Measurements from ENCODE around the gene MYO1A. TPM values are rescaled to one million over a fixed set of nuclear protein-coding genes. Genes with fewer than 3 reads are reported as not detected.
"Not testable (repeated sequence)": the region's sequence is repeated elsewhere in the genome, so short reads cannot be mapped to it uniquely, and the experiment has no call there.

The MYO1A gene
- total RNA-seq, 6 donors from 2014 or later = under 0.01 to 6.2 (median 0.67) TPM; not detected in 1

GRCh38 chr12:57078519-57079404 lies 28.8 kb upstream of the MYO1A start, which contains the start of gene NEMP1:
Gene NEMP1, minus strand, starts transcription at chr12:57078791. Its CDS starts 46 bp downstream, at chr12:57078745.
- DNase-seq = peak; percentile 89 to 99
- Histone ChIP-seq H3K9me3 (no peaks in the 10 kb centered on the region), H3K27me3 (no peaks in the 10 kb centered on the region), H3K4me1 (peaks cover 12 to 19% (median 15%) of the 10 kb centered on the region in 4 donors), H3K27ac (peak within 1 kb of the TSS; percentile 77 to 90 (median 83)), H3K4me3 (peak within 1 kb of the TSS; percentile 67 to 90 (median 81)), H3K36me3 (no peaks in the 10 kb centered on the region)
- no peak for TF ChIP-seq EP300 (IDR thresholded peaks at IDR 0.05)
- peak in 1 of 4 donors; percentile 58 for TF ChIP-seq POLR2A (IDR thresholded peaks at IDR 0.05)
- peak; percentile 43 to 84 for TF ChIP-seq POLR2AphosphoS5 (IDR thresholded peaks at IDR 0.05)
- WGBS, 2 donors = 0 to 1% methylated on average over 32 to 39 of the region's 39 CpGs
- ATAC-seq (ENCODE audit: low FRiP score in 2 of 2) = peak; percentile 100

DNA sequence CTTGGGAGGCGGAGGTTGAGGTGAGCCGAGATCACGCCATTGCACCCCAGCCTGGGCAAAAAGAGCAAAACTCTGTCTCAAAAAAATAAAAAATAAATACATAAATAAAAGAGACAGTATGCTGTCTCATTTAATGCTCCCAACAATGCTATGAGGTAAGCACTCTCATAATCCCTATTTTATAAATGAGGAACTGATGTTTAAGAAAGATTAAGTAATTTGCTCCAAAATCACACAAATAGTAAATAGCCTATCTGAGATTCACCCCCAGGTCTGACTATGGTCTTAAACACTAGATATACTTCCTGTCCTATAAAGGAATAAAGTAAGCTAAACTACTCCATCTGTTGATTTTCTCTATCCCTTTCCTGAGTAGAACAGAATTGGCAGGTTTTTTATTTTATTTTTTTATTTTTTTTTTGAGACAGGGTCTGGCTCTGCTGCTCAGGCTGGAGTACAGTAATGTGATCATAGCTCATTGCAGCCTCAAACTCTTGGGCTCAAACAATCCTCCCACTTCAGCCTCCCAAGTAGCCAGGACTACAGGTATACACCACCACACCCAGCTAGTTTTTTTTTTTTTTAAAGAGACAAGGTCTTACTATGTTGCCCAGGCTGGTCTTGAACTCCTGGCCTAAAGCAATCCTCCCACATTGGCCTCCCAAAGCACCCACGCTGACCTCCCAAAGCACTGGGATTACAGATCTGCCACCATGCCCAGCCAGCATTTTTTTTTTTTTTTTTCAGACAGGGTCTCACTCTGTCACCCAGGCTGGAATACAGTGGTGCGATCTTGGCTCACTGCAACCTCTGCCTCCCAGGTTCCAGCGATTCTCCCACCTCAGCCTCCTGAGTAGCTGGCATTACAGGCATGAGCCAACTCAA lies 23.9 kb upstream of the MYO1A start:
- not testable (repeated sequence) for H3K4me3 ChIP-seq; H3K27me3 ChIP-seq; H3K9me3 ChIP-seq; DNase-seq; H3K27ac ChIP-seq; ATAC-seq (ENCODE audit: low FRiP score in 2 of 2)
- H3K36me3 ChIP-seq = peaks cover 0 to 11% (median 6%) of the 10 kb centered on the region in 4 donors
- peaks cover 15 to 24% (median 19%) of the 10 kb centered on the region in 4 donors for H3K4me1 ChIP-seq
- 91 to 92% methylated on average over 6 of the region's 6 CpGs for WGBS, 2 donors

DNA sequence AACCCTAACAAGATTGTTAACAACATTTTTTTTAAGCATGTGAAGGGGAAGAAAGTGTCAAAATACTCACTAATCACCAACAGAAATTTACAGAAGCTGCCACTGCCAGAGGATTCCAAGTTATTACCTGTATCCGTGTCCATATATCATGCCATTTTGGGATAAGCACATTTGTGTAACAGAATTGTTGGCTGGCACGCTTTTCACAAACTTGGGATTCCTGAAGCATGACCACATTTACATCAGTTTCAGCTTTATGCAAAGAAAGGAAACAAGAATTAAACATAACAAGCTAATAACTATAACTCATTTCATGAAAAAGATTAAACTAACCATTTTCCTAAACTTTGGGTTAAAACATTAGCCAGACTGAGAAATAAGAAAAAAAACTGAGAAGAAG lies 22.7 kb upstream of the MYO1A start:
- H3K4me1 ChIP-seq = peaks cover 11 to 17% (median 14%) of the 10 kb centered on the region in 4 donors
- H3K36me3 ChIP-seq = peaks cover 0 to 11% (median 6%) of the 10 kb centered on the region in 4 donors
- no peak overlapping the region for H3K4me3 ChIP-seq
- TF ChIP-seq EP300 (IDR thresholded peaks at IDR 0.05) = no peak
- TF ChIP-seq, protein P1, sequence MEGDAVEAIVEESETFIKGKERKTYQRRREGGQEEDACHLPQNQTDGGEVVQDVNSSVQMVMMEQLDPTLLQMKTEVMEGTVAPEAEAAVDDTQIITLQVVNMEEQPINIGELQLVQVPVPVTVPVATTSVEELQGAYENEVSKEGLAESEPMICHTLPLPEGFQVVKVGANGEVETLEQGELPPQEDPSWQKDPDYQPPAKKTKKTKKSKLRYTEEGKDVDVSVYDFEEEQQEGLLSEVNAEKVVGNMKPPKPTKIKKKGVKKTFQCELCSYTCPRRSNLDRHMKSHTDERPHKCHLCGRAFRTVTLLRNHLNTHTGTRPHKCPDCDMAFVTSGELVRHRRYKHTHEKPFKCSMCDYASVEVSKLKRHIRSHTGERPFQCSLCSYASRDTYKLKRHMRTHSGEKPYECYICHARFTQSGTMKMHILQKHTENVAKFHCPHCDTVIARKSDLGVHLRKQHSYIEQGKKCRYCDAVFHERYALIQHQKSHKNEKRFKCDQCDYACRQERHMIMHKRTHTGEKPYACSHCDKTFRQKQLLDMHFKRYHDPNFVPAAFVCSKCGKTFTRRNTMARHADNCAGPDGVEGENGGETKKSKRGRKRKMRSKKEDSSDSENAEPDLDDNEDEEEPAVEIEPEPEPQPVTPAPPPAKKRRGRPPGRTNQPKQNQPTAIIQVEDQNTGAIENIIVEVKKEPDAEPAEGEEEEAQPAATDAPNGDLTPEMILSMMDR (IDR thresholded peaks at IDR 0.05) = no peak
- TF ChIP-seq POLR2A (IDR thresholded peaks at IDR 0.05) = no peak
- no peak for TF ChIP-seq POLR2AphosphoS5 (IDR thresholded peaks at IDR 0.05)
- no peaks in the 10 kb centered on the region for H3K9me3 ChIP-seq
- H3K27ac ChIP-seq = no peak overlapping the region
- no peak for ATAC-seq (ENCODE audit: low FRiP score in 2 of 2)
- 76 to 98% methylated on average over 2 of the region's 2 CpGs for WGBS, 2 donors
- no peaks in the 10 kb centered on the region for H3K27me3 ChIP-seq
- DNase-seq = no peak

DNA sequence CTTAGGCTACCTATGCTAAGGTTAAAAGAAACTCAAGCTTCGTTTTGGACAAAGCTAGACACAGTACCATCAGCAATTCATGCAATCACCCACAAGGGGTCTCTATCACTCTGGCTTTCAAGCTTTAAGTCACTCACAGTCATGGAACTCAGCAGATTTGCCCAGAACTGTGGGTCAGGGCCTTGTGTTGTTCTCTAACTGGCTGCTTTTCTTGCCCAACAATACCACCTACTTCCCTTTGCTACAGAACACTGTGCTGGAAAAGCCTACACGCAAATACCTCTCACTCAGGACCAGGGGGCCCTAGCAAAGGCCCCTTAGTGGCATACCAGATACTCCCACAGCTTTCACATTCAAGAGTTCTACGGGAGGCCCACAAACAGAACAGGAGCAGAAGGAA lies 19.6 kb upstream of the MYO1A start:
- H3K4me3 ChIP-seq = no peak overlapping the region
- ATAC-seq (ENCODE audit: low FRiP score in 2 of 2) (peak; percentile 96 to 98), DNase-seq (peak in 1 of 2 donors; percentile 82)
- 19 to 23% methylated on average over 3 of the region's 3 CpGs for WGBS, 2 donors
- H3K4me1 ChIP-seq = peaks cover 6 to 11% (median 10%) of the 10 kb centered on the region in 4 donors
- peak overlapping the region; percentile 61 to 80 (median 76) for H3K27ac ChIP-seq
- H3K36me3 ChIP-seq = peaks cover 0 to 11% (median 6%) of the 10 kb centered on the region in 4 donors
- no peaks in the 10 kb centered on the region for H3K9me3 ChIP-seq
- no peak for TF ChIP-seq POLR2A (IDR thresholded peaks at IDR 0.05)
- TF ChIP-seq, protein P1 (IDR thresholded peaks at IDR 0.05) = peak; percentile 78 to 95 (median 90)
- no peaks in the 10 kb centered on the region for H3K27me3 ChIP-seq

DNA sequence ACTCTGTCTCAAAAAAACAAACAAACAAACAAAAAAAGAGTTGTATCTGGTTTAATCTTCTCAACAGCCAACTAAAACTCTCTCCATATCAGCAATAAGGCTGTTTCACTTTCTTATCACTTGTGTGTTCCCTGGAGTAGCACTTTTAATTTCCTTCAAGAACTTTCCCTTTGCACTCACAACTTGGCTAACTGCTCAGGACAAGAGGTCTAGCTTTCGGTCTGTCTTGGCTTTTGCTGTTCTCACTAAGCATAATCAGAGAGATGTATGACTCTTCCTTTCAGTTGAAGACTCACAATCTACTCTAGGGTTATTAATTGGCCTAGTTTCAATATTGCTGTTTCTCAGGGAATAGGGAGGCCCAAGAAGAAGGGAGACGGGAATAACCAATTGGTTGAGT lies 16.3 kb upstream of the MYO1A start:
- peak overlapping the region in 3 of 4 donors; percentile 3 to 67 (median 32) for H3K27ac ChIP-seq
- H3K27me3 ChIP-seq = no peaks in the 10 kb centered on the region
- WGBS, 2 donors = 66 to 86% methylated on average over 2 of the region's 2 CpGs
- H3K4me1 ChIP-seq = peaks cover 6 to 11% (median 10%) of the 10 kb centered on the region in 4 donors
- no peak for DNase-seq
- no peak overlapping the region for H3K4me3 ChIP-seq
- no peak for ATAC-seq (ENCODE audit: low FRiP score in 2 of 2)
- TF ChIP-seq, protein P1 (IDR thresholded peaks at IDR 0.05) = no peak
- no peak for TF ChIP-seq POLR2A (IDR thresholded peaks at IDR 0.05)
- no peaks in the 10 kb centered on the region for H3K9me3 ChIP-seq
- H3K36me3 ChIP-seq = peaks cover 0 to 6% (median 3%) of the 10 kb centered on the region in 4 donors
